HG03097 (cell line): Measurements from ENCODE around the gene LDLRAD3.
A peak's percentile ranks its signal among the peaks of the same experiment; 100 is the strongest.

Source experiments
- ATAC-seq: cut with Tn5 transposase; IDR thresholded peaks from one replicate; pipeline ENCODE4 v1.9.1; 2021; ENCODE audit not compliant: unreplicated experiment, low FRiP score

The LDLRAD3 gene

DNA sequence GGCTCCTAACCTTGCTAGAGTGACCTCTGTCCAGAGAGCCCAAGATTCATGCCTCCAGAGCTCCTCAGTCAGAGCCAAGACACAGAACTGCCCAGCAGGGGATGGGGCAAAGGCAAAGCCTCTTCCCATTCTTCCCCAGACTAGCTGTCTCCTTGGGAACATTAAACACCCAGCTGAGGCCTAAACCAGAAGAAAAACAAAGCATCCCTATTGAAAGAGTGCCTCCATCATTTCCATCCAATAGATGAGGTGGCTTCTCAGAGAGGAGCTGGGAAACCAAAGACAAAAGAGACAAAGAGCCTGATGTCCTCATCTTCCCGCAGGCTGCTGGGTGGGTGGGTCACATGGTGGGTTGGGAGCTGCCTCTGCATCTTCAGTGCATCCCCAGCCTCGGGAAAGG is 308.0 kb downstream of the LDLRAD3 start:
- no peak for ATAC-seq

DNA sequence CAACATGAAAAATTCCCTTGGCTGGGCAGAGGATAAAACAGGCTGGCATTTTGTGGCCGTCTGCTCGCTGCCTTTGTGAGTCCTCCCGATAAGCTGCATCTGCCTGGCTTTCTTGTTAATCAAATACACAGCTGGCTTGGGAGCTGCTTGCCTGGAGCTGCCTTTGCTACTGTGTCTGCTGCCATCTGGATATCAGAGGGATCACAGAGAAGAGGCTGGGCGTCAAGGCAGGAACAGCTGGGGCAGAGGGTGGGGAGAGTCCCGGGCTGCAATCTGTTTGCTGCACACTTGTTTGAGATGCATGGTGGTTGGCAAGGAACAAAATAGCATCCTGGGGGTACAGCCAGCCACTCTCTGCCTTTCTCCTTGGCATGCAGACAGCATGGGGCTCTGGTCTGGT is 309.4 kb downstream of the LDLRAD3 start:
- ATAC-seq = no peak

DNA sequence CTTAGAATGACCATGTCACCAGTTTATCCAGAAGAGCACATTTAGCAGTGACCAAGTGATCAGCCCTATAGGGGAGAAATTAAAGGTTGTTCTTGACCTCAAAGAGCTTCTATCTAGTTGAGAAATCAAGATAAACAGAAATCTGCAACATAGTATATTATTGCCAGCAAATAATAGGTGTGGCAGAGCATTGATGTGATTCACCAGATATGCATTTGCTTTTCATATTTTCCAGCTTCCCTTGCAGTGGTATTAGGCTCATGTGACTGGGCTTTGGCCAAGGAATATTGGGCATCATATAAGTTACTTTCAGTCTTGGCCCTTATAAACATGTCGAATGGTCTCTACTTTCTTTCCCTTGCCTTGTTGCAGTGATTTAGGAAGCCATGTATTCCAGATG is 310.9 kb downstream of the LDLRAD3 start:
- no peak for ATAC-seq

DNA sequence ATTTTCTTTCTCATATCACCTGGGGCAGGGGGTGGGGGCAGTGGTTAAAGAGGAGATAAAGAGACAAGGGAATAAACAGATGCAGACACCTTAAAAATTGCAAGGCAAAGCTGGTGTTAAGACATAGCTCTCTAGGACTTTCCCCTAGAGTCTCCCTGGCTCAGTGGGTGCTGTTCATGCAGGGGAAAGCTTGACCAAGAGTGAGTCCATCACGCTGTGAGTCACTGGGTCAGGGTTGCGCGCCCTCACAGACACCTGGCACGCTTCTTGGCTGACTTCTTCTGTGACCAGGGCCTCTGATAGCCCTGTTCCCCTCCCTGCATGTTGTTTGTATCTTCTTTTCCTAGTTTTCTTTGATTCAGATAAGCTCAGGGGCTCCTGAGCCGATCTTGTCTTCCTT is 313.5 kb downstream of the LDLRAD3 start:
- ATAC-seq = no peak

DNA sequence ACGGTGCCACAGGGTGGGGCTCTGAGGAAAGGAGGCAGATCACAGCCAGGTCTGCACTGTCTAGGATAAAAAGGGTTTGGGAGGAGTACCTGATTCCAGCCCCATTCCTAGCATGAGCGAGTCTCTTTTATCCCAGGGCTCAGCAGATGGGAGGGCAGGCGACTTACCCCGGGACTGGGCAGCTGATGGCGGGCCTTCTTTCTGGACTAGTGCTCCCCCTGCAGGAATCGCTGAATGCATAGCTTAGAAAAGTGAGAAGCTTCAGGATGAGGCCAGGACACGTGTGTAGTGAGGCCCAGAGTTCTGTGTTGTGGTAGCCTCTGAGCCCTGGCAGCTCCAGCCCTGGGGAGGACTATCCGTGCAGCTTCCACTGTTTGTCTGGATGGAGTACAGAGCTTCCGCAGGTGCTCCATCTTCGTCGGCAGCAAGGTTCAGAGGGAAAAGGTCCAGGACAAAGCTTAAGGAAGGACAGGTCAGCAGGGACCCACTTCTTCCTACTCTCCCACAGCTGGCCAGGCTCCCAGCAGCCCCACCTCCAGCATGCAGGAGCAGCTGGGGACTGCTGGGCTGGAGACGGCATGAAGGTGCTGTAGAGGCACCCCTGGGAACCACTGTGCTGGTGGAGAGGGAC is 315.0 kb downstream of the LDLRAD3 start:
- no peak for ATAC-seq

DNA sequence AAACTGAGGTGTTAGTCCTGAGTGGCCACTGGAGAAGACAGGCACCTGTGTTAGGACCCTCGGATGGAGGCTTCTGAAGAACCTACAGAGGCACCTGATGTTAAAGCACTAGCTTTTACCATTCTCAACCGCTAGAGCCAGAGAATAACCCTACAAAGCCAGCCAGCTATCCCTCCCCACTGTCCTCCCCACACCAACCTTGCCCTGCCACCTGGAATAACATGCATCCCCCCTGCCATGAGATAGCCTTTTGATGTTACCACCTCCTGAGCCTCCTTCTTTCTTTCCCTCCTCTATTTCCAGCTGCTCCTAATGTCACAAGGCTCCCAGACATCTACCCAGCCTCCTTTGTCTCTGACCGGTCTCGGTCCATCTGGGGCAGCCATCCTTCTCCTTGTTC is 317.2 kb downstream of the LDLRAD3 start:
- ATAC-seq = no peak

DNA sequence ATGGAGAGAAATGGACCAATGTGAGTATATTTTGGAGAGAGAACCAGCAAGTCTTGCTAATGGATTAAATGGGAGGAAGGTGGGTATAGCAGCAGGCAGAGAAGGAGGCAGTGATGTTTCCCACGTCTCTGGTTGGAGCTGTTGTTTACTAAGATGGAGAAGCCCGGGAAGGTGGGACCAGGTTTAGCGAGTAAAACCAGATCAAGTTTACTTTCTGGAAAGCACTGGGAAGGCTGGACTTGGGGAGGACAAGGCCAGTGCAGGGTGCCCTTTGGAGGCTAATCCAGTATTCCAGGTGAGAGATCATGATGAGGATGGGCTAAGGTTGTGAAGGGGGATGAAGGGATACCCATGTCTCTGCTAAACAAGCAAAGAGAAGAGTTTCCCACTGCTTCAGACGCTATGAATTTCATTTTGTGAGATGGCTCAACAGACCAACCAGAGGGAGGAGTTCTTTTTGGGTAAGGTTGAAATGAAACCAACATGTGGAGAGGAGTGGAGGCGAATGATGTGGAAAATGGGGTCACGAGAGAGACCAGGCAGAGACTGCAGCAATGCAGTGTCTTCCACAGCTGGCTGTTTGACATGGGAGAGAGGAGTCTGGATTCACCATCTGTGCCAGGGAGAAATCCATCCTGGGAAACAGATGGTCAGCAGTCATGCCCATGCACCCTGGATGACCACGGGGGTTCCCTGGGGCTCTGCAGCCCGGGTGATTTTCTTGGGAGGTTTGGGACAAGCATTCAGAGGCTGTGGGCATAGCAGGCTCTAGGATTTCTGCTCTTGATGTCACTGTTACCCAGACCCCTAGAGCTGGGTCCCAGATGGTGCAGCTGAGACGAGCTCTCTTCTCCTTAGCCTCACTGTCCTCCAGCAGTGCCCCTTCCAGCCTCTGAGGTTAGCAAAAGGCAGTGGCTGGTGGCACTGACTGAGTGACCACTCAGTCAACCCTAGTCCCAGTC is 320.4 kb downstream of the LDLRAD3 start:
- ATAC-seq = no peak

DNA sequence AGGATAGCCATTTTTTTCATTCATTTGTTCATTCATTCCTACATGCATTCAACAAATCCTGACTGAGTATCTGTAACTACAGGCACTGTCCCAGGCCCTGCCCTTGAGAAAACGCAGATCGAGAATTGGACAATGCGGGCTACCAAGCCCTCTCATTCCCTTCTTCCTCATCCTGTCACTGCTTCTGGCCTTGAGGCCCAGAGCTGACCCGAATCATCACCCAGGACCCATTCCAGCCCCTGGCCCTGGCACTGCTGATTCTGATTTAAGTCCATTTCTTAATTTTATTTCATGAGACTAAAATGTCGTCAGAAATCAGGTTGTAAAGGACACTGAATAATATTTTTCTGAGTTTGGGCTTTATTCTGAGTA is 321.1 kb downstream of the LDLRAD3 start:
- no peak for ATAC-seq

DNA sequence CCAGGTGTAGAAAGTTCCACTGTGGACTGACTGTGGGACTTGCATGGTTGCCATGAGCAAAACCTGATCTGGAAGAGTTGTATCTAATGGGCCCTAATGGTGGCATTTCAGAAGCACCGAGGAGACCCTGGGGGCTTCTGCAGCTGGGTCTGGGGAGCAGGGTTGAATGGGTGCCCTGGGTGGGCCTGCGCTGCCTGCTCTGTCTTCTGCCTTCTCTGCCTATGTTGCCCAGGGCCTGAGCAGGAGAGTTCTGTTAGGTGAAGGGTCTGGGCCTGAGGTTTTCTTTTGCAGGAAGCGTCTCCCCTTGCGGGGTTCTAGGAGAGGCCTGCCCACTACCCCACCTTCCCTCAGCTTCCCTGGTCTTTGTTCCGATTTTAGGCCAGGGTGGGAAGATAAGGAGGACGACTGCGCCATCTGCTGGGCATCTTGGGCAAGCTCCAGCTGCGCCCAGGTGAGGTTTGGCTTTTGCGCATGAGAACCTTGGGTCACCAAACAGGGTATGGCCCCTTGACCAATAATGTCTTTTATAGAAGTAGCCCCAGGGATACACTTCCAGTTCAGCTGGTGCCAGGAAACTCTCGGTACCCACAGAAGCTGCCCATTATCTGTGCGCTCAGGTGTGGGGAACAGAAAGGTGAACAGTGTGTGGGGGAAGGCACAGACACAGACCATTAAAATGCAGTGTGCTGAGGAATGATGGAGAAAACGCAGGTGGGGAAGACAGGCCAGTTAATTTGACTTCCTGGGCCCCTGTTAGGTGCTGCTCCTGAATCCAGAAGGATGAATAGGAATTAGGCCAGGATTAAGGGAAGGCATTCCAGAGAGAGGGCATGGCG is 322.1 kb downstream of the LDLRAD3 start:
- peak; percentile 79 for ATAC-seq

DNA sequence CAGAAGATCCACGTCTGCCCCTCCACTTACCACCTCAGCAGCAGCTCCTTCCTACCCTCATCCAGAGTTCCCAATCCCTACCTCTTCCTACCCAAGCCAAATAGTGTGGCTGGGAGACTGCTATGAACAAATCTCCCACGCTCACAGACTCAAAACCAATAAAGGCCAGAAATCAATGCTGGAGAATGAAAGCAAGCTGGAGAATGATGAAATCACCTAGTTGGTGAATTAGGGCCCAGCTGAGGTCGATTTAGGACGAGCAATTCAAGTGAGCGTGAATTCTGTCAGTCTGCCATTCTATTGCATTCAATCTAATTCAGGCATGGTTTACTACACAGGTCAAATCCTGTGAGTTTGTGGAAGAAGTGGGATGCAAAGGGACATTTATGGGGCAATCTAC is 322.9 kb downstream of the LDLRAD3 start:
- ATAC-seq = no peak

DNA sequence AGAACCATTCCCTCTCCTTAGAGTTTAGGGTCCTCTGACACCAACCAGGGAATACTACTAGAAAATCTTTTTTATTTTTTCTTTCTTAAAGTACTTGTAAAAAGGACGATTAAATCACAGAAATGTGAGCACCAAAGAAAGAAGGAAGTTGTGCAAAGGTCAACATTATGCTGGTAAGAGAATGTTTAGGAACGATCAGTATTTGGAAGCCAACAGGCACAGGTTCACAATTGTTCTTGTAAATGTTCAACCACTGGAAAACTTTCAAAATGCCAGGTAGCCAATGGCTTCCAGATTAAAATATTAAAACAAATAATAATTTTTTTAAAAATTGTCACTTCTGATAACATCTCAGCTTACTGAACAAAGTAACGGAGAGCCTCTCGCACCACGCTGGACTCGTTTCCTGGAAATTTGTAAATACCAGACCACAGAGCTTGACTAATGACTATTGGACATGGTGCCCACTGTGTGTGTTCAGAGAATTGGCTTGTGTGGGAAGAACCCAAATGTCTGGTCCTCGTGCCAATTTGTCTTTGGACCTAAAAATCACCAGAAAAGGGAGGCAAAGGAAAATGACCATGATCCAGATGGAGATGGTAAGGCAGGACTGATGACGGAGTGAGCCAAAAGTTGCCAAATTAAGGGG is 324.6 kb downstream of the LDLRAD3 start:
- no peak for ATAC-seq

DNA sequence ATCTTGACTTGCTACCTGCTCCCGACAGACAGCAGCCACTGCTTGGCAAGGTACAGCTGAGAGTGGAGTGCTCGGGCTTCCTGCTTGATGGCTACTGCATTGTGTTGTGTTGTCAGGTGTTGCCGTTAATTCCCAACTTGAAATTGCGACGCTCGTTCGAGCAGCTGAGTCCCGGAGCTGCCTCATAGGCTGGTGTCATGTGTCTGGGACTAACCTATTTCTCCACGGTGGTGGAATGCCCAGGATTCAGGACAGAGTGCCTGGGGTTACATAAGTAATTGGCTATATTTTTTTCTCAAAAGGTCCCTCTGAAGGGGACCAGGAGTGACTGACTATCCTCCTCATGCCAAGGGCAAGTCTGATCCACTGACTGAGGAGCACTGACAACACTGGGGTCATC is 326.8 kb downstream of the LDLRAD3 start:
- no peak for ATAC-seq

DNA sequence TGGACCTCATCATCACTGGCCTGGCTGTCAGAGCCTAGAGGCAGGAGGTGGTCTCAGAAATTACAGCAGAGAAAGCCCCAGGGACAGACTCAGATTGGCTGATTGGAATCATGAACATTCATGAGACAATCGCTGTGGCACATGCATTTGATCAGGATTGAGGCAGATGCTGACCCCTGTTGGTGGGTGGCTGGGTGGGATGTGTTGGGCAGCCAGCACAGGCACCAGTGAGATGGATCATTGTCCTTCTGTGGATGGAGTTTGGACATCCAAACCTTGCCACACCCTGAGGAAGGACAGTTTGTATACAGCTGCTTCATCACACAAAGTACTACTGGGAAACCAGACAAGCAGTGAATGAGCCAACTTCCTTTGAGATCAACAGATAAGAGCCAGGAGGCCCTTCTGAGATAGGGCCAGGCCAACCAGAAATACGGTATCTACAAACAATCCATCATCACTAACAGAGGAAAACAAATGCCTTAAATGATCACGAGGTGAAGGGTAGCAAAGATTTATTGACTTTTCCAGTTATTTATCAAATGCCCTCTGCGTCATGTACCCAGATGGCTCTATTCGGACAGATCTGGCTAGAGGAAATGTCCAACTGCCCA is 328.0 kb downstream of the LDLRAD3 start:
- no peak for ATAC-seq

DNA sequence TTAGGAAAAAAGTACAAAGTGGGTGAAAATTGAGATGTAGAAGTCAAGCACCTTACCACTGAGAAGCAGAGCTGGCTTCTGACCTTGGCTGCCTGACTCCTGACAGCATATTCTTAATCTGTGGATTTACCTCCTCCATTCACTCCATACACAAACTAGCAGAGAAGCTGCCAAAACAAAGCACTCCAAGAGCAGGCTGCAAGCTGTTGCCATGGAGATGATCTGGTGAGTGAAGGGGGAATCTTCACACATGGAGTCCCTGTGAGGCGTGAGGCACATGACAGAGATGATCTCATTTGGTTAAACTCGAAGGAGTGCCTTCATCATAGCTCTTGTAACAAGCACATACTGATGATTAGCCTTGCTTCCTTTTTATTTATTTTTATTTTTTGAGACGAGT is 329.2 kb downstream of the LDLRAD3 start:
- ATAC-seq = no peak

DNA sequence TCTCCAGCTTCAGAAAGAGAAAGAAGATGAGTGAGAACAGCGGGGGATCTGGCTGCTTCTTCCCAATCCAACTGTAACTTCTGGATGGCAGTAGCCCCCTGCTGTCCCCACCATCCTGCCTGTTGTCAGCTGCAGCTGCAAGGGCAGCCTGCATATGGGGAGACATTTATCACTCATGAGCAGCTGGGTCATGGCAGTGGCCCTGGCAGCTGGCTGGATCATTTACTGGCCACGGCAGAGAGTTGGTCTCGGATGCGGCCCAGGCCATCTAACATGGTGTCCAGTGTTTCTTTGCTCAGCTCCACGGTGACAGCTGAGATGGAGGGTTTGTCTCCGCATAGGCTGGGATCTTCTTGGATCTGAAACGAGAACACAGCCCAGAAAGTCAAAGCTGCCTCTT is 330.6 kb downstream of the LDLRAD3 start:
- ATAC-seq = no peak

DNA sequence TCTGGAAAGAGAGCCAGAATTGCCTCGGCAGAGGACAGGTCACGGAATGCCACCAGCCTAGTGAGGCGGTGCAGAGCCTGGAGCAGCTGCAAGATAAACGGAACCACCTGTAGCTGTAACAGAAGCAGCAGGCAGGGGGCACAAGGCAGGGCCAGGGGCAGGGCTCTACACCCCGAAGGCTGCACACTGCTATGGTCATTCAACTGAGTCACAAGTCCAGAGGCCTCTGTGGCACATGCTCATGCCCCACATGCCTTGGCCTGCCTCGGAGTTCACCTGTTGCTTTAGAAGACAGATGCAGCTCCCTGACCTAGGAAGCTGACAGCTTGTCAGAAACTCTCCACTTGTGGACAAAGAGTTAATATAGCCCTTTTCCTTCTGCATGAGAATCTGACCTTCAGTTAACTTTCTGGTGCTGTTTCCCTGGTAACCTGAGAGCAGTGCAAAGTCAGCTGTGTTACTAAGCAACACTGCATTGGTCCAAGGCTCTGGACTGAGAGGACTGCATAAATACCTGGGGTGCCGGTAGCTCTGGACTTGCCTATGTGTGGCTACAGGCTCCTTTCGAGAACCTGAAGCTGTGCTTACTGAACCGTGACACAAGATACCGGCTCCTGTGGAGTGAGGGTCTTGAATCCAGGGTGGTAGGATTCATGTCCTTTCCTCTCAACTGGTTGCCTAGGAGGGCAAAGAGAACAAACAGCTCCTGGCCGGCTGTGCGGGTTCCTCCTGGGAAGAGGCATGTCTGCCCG is 334.8 kb downstream of the LDLRAD3 start:
- ATAC-seq = no peak

DNA sequence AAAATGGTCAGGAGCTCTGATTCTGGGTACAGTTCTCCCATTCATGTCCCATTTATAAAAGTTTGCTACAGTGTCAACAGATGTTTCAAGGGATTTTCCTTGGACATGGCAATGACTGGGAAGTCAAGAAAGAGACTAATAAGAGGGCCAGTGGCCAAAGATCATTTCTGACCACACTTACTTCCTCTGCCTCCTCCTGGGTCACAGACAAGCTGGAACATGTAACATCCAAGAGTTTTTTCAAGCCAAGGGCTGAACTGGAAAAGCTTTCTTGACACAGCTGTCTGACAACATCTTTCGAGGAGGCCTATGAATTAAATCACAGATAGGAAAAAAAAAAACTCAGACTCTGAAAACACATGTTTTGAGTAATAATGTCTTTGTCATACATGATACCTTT is 336.7 kb downstream of the LDLRAD3 start:
- no peak for ATAC-seq
